ENCODE data around the gene IMPDH1. TPM values are rescaled to one million over a fixed set of nuclear protein-coding genes. Genes with fewer than 3 reads are reported as not detected.
"Not testable (repeated sequence)": the region's sequence is repeated elsewhere in the genome, so short reads cannot be mapped to it uniquely, and the experiment has no call there.

The IMPDH1 gene
- total RNA-seq (2022) (57.1 and 57.3 TPM in 2 replicates), Bru-seq, nascent RNA (percentile 50 among the genes with signal in this experiment), BruChase-seq, experiment 1, labeled RNA remaining after a 6-hour chase (percentile 58 among the genes with signal in this experiment), BruChase-seq, experiment 2, labeled RNA remaining after a 2-hour chase (percentile 52 among the genes with signal in this experiment)
- long read RNA-seq, partial matches to known transcripts = 80 of 115 reads
- long read RNA-seq, other reads (novel, unspliced or antisense) = 29 of 115 reads

GRCh38 chr7:128409596-128410450 lies at the start of gene IMPDH1:
Gene IMPDH1 (minus strand): TSS chr7:128409982. CDS start chr7:128409901, 81 bp downstream.
- intact Hi-C loops (cut with micrococcal nuclease; ENCODE audit: unreplicated experiment) = no loop called here
- peaks cover 6% of the 10 kb centered on the region for H3K4me1 Mint-ChIP-seq (ENCODE audit: low read depth, unreplicated experiment)

GRCh38 chr7:128459394-128459878 lies 49.7 kb upstream of the IMPDH1 start:
- Mint-ChIP-seq H3K36me3 (ENCODE audit: insufficient read depth, unreplicated experiment) (peaks cover 38% of the 10 kb centered on the region), H3K27ac (ENCODE audit: unreplicated experiment) (no peak overlapping the region), H3K4me1 (ENCODE audit: low read depth, unreplicated experiment) (peaks cover 34% of the 10 kb centered on the region), H3K9me3 (ENCODE audit: low read depth, unreplicated experiment) (no peaks in the 10 kb centered on the region), H3K4me3 (ENCODE audit: low read depth, unreplicated experiment) (no peak overlapping the region), H3K27me3 (ENCODE audit: unreplicated experiment) (no peaks in the 10 kb centered on the region)
- CTCF ChIA-PET = interaction anchor here (0.5 to 3.0 kb wide), 10 partner anchors 10 to 116 kb away, joined by 3 to 63 read pairs (median 4); partner anchors contain the start of genes METTL2B and RBM28
- DNase-seq = peak; percentile 64
- BruUV-seq (replicated peaks) = no TSS peak
- TF ChIP-seq CTCF (IDR thresholded peaks at IDR 0.05; ENCODE audit: unreplicated experiment) = no peak
- intact Hi-C loops (cut with micrococcal nuclease; ENCODE audit: unreplicated experiment) = loop anchor here (1.0 kb wide), 1 partner anchor 32 kb away; no protein-coding TSS in a partner anchor

More at GRCh38 chr7:128409596-128410450, at the start of gene IMPDH1:
- Mint-ChIP-seq H3K4me3 (ENCODE audit: low read depth, unreplicated experiment) (peak within 1 kb of the TSS; percentile 85), H3K9me3 (ENCODE audit: low read depth, unreplicated experiment) (no peaks in the 10 kb centered on the region), H3K27ac (ENCODE audit: unreplicated experiment) (peak within 1 kb of the TSS; percentile 76), H3K36me3 (ENCODE audit: insufficient read depth, unreplicated experiment) (peaks cover 28% of the 10 kb centered on the region), H3K27me3 (ENCODE audit: unreplicated experiment) (peaks cover 10% of the 10 kb centered on the region)
- peak; percentile 92 for DNase-seq
- no peak for TF ChIP-seq CTCF (IDR thresholded peaks at IDR 0.05; ENCODE audit: unreplicated experiment)
- CTCF ChIA-PET = interaction anchor here (0.6 to 2.5 kb wide), 3 partner anchors 8 to 867 kb away, joined by 3 to 5 read pairs (median 3); no protein-coding TSS in a partner anchor
- no TSS peak for BruUV-seq (replicated peaks)

GRCh38 chr7:128458956-128459355 lies 49.2 kb upstream of the IMPDH1 start:
- Mint-ChIP-seq H3K27me3 (ENCODE audit: unreplicated experiment) (no peaks in the 10 kb centered on the region), H3K27ac (ENCODE audit: unreplicated experiment) (no peak overlapping the region), H3K36me3 (ENCODE audit: insufficient read depth, unreplicated experiment) (peaks cover 38% of the 10 kb centered on the region), H3K9me3 (ENCODE audit: low read depth, unreplicated experiment) (no peaks in the 10 kb centered on the region), H3K4me1 (ENCODE audit: low read depth, unreplicated experiment) (peaks cover 34% of the 10 kb centered on the region), H3K4me3 (ENCODE audit: low read depth, unreplicated experiment) (no peak overlapping the region)
- intact Hi-C loops (cut with micrococcal nuclease; ENCODE audit: unreplicated experiment) = loop anchor here (1.0 kb wide), 1 partner anchor 32 kb away; no protein-coding TSS in a partner anchor
- no peak for DNase-seq
- no TSS peak for BruUV-seq (replicated peaks)
- no peak for TF ChIP-seq CTCF (IDR thresholded peaks at IDR 0.05; ENCODE audit: unreplicated experiment)
- CTCF ChIA-PET = interaction anchor here (0.5 to 3.0 kb wide), 9 partner anchors 10 to 115 kb away, joined by 3 to 63 read pairs (median 4); partner anchors contain the start of gene RBM28

- H3K9me3 Mint-ChIP-seq (ENCODE audit: low read depth, unreplicated experiment); BruUV-seq (replicated peaks); DNase-seq; intact Hi-C loops (cut with micrococcal nuclease; ENCODE audit: unreplicated experiment); H3K27me3 Mint-ChIP-seq (ENCODE audit: unreplicated experiment); H3K27ac Mint-ChIP-seq (ENCODE audit: unreplicated experiment); CTCF ChIA-PET: not testable (repeated sequence)
- H3K4me3 Mint-ChIP-seq (ENCODE audit: low read depth, unreplicated experiment) = peak overlapping the region; percentile 95
- peaks cover 38% of the 10 kb centered on the region for H3K4me1 Mint-ChIP-seq (ENCODE audit: low read depth, unreplicated experiment)
- H3K36me3 Mint-ChIP-seq (ENCODE audit: insufficient read depth, unreplicated experiment) = peaks cover 38% of the 10 kb centered on the region
These were observed 47.6 kb upstream of the IMPDH1 start for GRCh38 chr7:128457385-128457784.
